WI38 (cell line): ENCODE results near the gene ARPC3.

Source experiments
- H3K4me3 ChIP-seq: 2 replicates; pipeline ENCODE4 v1.5.1; 2011; ENCODE audit warnings: low read depth, mild to moderate bottlenecking, control low read depth, low read length
- TF ChIP-seq, protein P1 (sequence below): IDR thresholded peaks from 2 replicates; pipeline ENCODE4 v1.5.1; 2012; ENCODE audit warnings: low read depth, mild to moderate bottlenecking, control low read depth, low read length

Gene ARPC3

DNA sequence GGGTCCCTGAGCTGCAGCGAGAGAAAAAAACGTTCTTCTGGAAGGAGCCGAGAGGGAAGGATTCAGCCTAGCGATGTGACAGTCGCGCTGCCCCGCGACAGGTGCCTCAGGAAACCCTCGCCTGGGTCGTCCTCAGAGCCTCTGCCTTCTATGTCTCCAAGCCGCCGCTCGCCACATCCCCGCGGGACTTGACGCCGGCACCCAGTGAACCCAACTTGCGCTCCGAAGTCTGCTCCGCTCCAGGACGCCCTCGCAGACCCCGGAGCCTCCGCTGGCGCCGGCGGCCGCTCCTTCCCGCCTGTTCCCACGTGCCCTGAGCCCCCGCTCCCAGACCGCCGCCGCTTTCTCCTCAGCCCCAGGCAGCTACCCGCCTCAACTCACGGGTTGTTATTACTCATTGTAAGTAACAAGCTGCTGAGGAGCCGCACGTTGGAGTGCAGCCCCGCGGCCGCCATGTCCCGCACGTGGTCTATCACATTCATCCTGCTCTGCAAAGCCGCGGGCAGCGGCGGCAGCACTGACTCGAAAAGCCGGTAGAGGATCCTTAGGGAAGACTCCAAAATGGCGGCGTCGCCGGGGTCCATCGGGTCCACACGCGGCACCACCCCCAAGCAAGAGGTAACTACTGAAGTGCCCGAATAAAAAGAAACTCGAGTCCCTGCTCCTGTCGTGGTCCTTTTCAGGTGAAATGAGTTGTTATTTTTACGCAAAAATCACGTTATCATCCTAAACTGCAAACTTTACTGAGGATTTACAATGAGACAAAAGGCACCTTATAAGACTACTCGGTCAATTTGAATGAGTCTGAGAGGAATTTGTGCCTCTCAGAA lies 46.8 kb downstream of the ARPC3 start, which contains the start of gene ANAPC7:
ANAPC7 (minus strand) TSS at position 563 of the 830 bp plus-strand sequence; CDS start at position 482, 81 bp downstream.
- TF ChIP-seq, protein P1, sequence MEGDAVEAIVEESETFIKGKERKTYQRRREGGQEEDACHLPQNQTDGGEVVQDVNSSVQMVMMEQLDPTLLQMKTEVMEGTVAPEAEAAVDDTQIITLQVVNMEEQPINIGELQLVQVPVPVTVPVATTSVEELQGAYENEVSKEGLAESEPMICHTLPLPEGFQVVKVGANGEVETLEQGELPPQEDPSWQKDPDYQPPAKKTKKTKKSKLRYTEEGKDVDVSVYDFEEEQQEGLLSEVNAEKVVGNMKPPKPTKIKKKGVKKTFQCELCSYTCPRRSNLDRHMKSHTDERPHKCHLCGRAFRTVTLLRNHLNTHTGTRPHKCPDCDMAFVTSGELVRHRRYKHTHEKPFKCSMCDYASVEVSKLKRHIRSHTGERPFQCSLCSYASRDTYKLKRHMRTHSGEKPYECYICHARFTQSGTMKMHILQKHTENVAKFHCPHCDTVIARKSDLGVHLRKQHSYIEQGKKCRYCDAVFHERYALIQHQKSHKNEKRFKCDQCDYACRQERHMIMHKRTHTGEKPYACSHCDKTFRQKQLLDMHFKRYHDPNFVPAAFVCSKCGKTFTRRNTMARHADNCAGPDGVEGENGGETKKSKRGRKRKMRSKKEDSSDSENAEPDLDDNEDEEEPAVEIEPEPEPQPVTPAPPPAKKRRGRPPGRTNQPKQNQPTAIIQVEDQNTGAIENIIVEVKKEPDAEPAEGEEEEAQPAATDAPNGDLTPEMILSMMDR, result no peak
- H3K4me3 ChIP-seq, result peak within 1 kb of the TSS; percentile 91
